T-cell (primary cell): Measurements from ENCODE around the gene IFI44L. TPM values are rescaled to one million over a fixed set of nuclear protein-coding genes. Genes with fewer than 3 reads are reported as not detected.
A peak's percentile ranks its signal among the peaks of the same experiment; 100 is the strongest.

ENCODE experiments used
- ATAC-seq, 4 experiments: fragments of 200-7000 bp in 3 of 4; fragments of 150-1000 bp in 1 of 4; cut with Tn5 transposase; replicated peaks in 1 of 4; 1 replicate in 3 of 4; 2 replicates in 1 of 4; pipeline ENCODE4 v1.10.0; 2021; ENCODE audit warnings: moderate library complexity in 3 of 4, mild to moderate bottlenecking in 2 of 4, moderate number of reproducible peaks in 1 of 4
- CTCF ChIA-PET, 2 donors: fragments of 300-600 bp; sonication (Branson Sonifier 250); formaldehyde crosslinking; loops; one replicate each; lab custom pipeline; 2022; ENCODE audit warnings: antibody characterized with exemption in 2 of 2; lab: Charles Lee
- POLR2A ChIA-PET, 2 donors: fragments of 300-600 bp; sonication (Branson Sonifier 250); formaldehyde crosslinking; loops; one replicate each; lab custom pipeline; 2022; ENCODE audit warnings: antibody characterized with exemption in 2 of 2; lab: Charles Lee
- DNase-seq, 35 experiments: peaks; one replicate each; pipeline versions ENCODE4 v3.0.0 to v3.0.0-alpha.2; 2013 to 2023
- H3K27ac ChIP-seq: one replicate; pipeline ENCODE4 v1.5.1; 2013; ENCODE audit warnings: low read length
- H3K27me3 ChIP-seq, 2 experiments: replicated peaks in 1 of 2; 1 replicate in 1 of 2; 2 replicates in 1 of 2; pipeline versions ENCODE4 v1.6.1 to v1.7.0; 2013; ENCODE audit warnings: low read length in 1 of 2, mixed read lengths in 1 of 2; ENCODE audit not compliant: control insufficient read depth in 2 of 2, insufficient read depth in 2 of 2; ENCODE audit errors: extremely low read depth in 1 of 2
- H3K36me3 ChIP-seq, 2 donors: 1 replicate in 1 of 2; 2 replicates in 1 of 2; pipeline versions ENCODE4 v1.6.1 to v1.7.0; 2013; ENCODE audit warnings: low read length in 1 of 2; ENCODE audit not compliant: control insufficient read depth in 2 of 2, insufficient read depth in 1 of 2; ENCODE audit errors: extremely low read depth in 1 of 2
- H3K4me1 ChIP-seq, 2 experiments: 1 replicate in 1 of 2; 2 replicates in 1 of 2; pipeline versions ENCODE4 v1.6.1 to v1.7.0; 2013; ENCODE audit warnings: low read length in 2 of 2, mixed read lengths in 1 of 2; ENCODE audit not compliant: insufficient read depth in 2 of 2, control insufficient read depth in 1 of 2; ENCODE audit errors: extremely low read depth in 1 of 2
- H3K4me3 ChIP-seq, 2 donors: 1 replicate in 1 of 2; 2 replicates in 1 of 2; pipeline versions ENCODE4 v1.5.1 to v1.7.0; 2013; ENCODE audit warnings: mild to moderate bottlenecking in 2 of 2, low read length in 1 of 2, moderate library complexity in 1 of 2; ENCODE audit not compliant: control insufficient read depth in 1 of 2; ENCODE audit errors: extremely low read depth in 1 of 2
- H3K9me3 ChIP-seq: 2 replicates; pipeline ENCODE4 v1.7.0; 2013
- H3K27ac Mint-ChIP-seq, 2 donors: one replicate each; pipeline ENCODE4 v1.8.0; 2020 to 2021; ENCODE audit warnings: mild to moderate bottlenecking in 2 of 2, mixed read lengths in 2 of 2
- H3K27me3 Mint-ChIP-seq, 2 donors: one replicate each; pipeline ENCODE4 v1.8.0; 2021 to 2022; ENCODE audit warnings: mixed read lengths in 2 of 2
- H3K36me3 Mint-ChIP-seq: one replicate; pipeline ENCODE4 v1.8.0; 2021; ENCODE audit warnings: mixed read lengths
- H3K4me1 Mint-ChIP-seq, 3 donors: one replicate each; pipeline ENCODE4 v1.8.0; 2020 to 2022; ENCODE audit warnings: mixed read lengths in 3 of 3, mild to moderate bottlenecking in 1 of 3
- H3K4me3 Mint-ChIP-seq, 3 donors: one replicate each; pipeline ENCODE4 v1.8.0; 2020 to 2022; ENCODE audit warnings: mild to moderate bottlenecking in 3 of 3, mixed read lengths in 3 of 3, moderate library complexity in 3 of 3
- H3K9me3 Mint-ChIP-seq, 3 donors: one replicate each; pipeline ENCODE4 v1.8.0; 2020 to 2022; ENCODE audit warnings: mixed read lengths in 3 of 3
- WGBS: methylation state at CpG from one replicate; pipeline ENCODE4 v1.1.5; 2013; ENCODE audit warnings: missing lambda C conversion rate; ENCODE audit not compliant: insufficient coverage; 5-methylcytosine and 5-hydroxymethylcytosine counted together
- total RNA-seq, 35 experiments: library from RNA in 6 of 35; stranded (reverse) in 6 of 35; fragments of 120-200 nt in 1 of 35; gene quantifications; one replicate each; pipeline versions ENCODE4 v1.2.1 to v1.2.4 and lab custom pipeline; 2013 to 2026

The IFI44L gene
- total RNA-seq, 5 donors from 2014 or later (not counting 1 experiment from before 2014, with no cell fraction given), result 4.5 to 30.4 (median 6.6) TPM

- ChIA-PET POLR2A (no interaction called here), CTCF (interaction anchor here in 1 of 2 donors (1.0 kb wide), 1 partner anchor 18 kb away, joined by 3 read pairs; no protein-coding TSS in a partner anchor)
- Histone ChIP-seq H3K4me3 (no peak overlapping the region), H3K9me3 (no peaks in the 10 kb centered on the region), H3K27me3 (no peaks in the 10 kb centered on the region), H3K4me1 (no peaks in the 10 kb centered on the region), H3K36me3 (no peaks in the 10 kb centered on the region), H3K27ac (no peak overlapping the region)
- no peak overlapping the region for H3K27ac Mint-ChIP-seq
- no peak for DNase-seq
- no peaks in the 10 kb centered on the region for H3K27me3 Mint-ChIP-seq
- no peak overlapping the region for H3K4me3 Mint-ChIP-seq
- no peaks in the 10 kb centered on the region for H3K36me3 Mint-ChIP-seq
- no peak for ATAC-seq
- H3K9me3 Mint-ChIP-seq, result peaks cover 0 to 6% (median 0%) of the 10 kb centered on the region in 3 donors
- H3K4me1 Mint-ChIP-seq, result no peaks in the 10 kb centered on the region
- no CpG with 5 or more reads among the region's 4 CpGs for WGBS
Observed at GRCh38 chr1:78599294-78599693, 21.0 kb upstream of the IFI44L start.

- Histone ChIP-seq H3K4me3 (no peak overlapping the region), H3K27ac (no peak overlapping the region), H3K4me1 (no peaks in the 10 kb centered on the region), H3K36me3 (no peaks in the 10 kb centered on the region), H3K27me3 (no peaks in the 10 kb centered on the region), H3K9me3 (no peaks in the 10 kb centered on the region)
- no peaks in the 10 kb centered on the region for H3K4me1 Mint-ChIP-seq
- POLR2A ChIA-PET, result no interaction called here
- WGBS, result no CpG with 5 or more reads among the region's 1 CpG
- no peaks in the 10 kb centered on the region for H3K36me3 Mint-ChIP-seq
- ATAC-seq (no peak), DNase-seq (no peak)
- H3K9me3 Mint-ChIP-seq, result no peaks in the 10 kb centered on the region
- H3K27me3 Mint-ChIP-seq, result peaks cover 0 to 5% of the 10 kb centered on the region in 2 donors
- CTCF ChIA-PET, result interaction anchor here in 1 of 2 donors (0.6 to 1.5 kb wide), 2 partner anchors 19 to 144 kb away, joined by 3 to 4 read pairs; partner anchors contain the start of gene IFI44L
- no peak overlapping the region for H3K4me3 Mint-ChIP-seq
- H3K27ac Mint-ChIP-seq, result no peak overlapping the region
Observed at GRCh38 chr1:78601068-78601467, 19.2 kb upstream of the IFI44L start.

- no peak for DNase-seq
- ChIA-PET POLR2A (no interaction called here), CTCF (interaction anchor here in 1 of 2 donors (0.6 to 1.4 kb wide), 4 partner anchors 8 to 73 kb away, joined by 3 to 6 read pairs (median 4); no protein-coding TSS in a partner anchor)
- no CpG with 5 or more reads among the region's 1 CpG for WGBS
- Histone ChIP-seq H3K27me3 (peaks cover 0 to 5% of the 10 kb centered on the region in 2 experiments), H3K4me1 (no peaks in the 10 kb centered on the region), H3K36me3 (no peaks in the 10 kb centered on the region), H3K27ac (no peak overlapping the region), H3K9me3 (no peaks in the 10 kb centered on the region), H3K4me3 (no peak overlapping the region)
- Mint-ChIP-seq H3K4me1 (peaks cover 0 to 6% (median 3%) of the 10 kb centered on the region in 3 donors), H3K27ac (no peak overlapping the region), H3K36me3 (no peaks in the 10 kb centered on the region), H3K9me3 (no peaks in the 10 kb centered on the region), H3K27me3 (peaks cover 0 to 8% of the 10 kb centered on the region in 2 donors), H3K4me3 (no peak overlapping the region)
- no peak for ATAC-seq
Observed at GRCh38 chr1:78603206-78603605, 17.0 kb upstream of the IFI44L start.

GRCh38 chr1:78604643-78605042 lies 15.6 kb upstream of the IFI44L start:
- Histone ChIP-seq H3K4me3 (no peak overlapping the region), H3K27me3 (peaks cover 0 to 6% of the 10 kb centered on the region in 2 experiments), H3K9me3 (no peaks in the 10 kb centered on the region), H3K36me3 (no peaks in the 10 kb centered on the region), H3K4me1 (no peaks in the 10 kb centered on the region), H3K27ac (no peak overlapping the region)
- Mint-ChIP-seq H3K27ac (no peak overlapping the region), H3K36me3 (no peaks in the 10 kb centered on the region), H3K4me3 (no peak overlapping the region), H3K9me3 (no peaks in the 10 kb centered on the region), H3K27me3 (peaks cover 0 to 12% of the 10 kb centered on the region in 2 donors), H3K4me1 (peaks cover 0 to 10% (median 3%) of the 10 kb centered on the region in 3 donors)
- CTCF ChIA-PET, result interaction anchor here in 1 of 2 donors (0.7 kb wide), 1 partner anchor 28 kb away, joined by 5 read pairs; no protein-coding TSS in a partner anchor
- ATAC-seq (no peak), DNase-seq (no peak)
- POLR2A ChIA-PET, result no interaction called here
- WGBS, result no CpG with 5 or more reads among the region's 5 CpGs

GRCh38 chr1:78606274-78606673 lies 14.0 kb upstream of the IFI44L start:
- CTCF ChIA-PET, result interaction anchor here in 1 of 2 donors (0.6 to 1.4 kb wide), 3 partner anchors 70 to 855 kb away, joined by 3 to 5 read pairs (median 3); no protein-coding TSS in a partner anchor
- DNase-seq (no peak), ATAC-seq (no peak)
- H3K4me3 ChIP-seq, result no peak overlapping the region
- H3K27ac ChIP-seq, result no peak overlapping the region
- peaks cover 0 to 6% of the 10 kb centered on the region in 2 experiments for H3K27me3 ChIP-seq
- peaks cover 0 to 10% (median 3%) of the 10 kb centered on the region in 3 donors for H3K4me1 Mint-ChIP-seq
- no peaks in the 10 kb centered on the region for H3K36me3 Mint-ChIP-seq
- H3K9me3 Mint-ChIP-seq, result no peaks in the 10 kb centered on the region
- H3K27me3 Mint-ChIP-seq, result peaks cover 0 to 16% of the 10 kb centered on the region in 2 donors
- no peak overlapping the region for H3K27ac Mint-ChIP-seq
- H3K4me3 Mint-ChIP-seq, result no peak overlapping the region
- no peaks in the 10 kb centered on the region for H3K9me3 ChIP-seq
- POLR2A ChIA-PET, result no interaction called here
- no peaks in the 10 kb centered on the region for H3K4me1 ChIP-seq
- H3K36me3 ChIP-seq, result no peaks in the 10 kb centered on the region
- 91% methylated on average over 2 of the region's 2 CpGs for WGBS

GRCh38 chr1:78607334-78607927 lies 12.8 kb upstream of the IFI44L start:
- ATAC-seq (no peak), DNase-seq (no peak)
- Mint-ChIP-seq H3K27ac (no peak overlapping the region), H3K36me3 (no peaks in the 10 kb centered on the region), H3K4me3 (peak overlapping the region in 1 of 3 donors; percentile 26), H3K4me1 (peaks cover 0 to 10% (median 3%) of the 10 kb centered on the region in 3 donors), H3K27me3 (peaks cover 0 to 16% of the 10 kb centered on the region in 2 donors), H3K9me3 (no peaks in the 10 kb centered on the region)
- H3K4me3 ChIP-seq, result no peak overlapping the region
- H3K36me3 ChIP-seq, result no peaks in the 10 kb centered on the region
- POLR2A ChIA-PET, result no interaction called here
- H3K4me1 ChIP-seq, result no peaks in the 10 kb centered on the region
- peaks cover 0 to 6% of the 10 kb centered on the region in 2 experiments for H3K27me3 ChIP-seq
- no peak overlapping the region for H3K27ac ChIP-seq
- WGBS, result 87% methylated on average over 4 of the region's 5 CpGs
- CTCF ChIA-PET, result interaction anchor here (0.6 to 1.4 kb wide), 6 partner anchors 13 to 476 kb away, joined by 3 to 6 read pairs (median 4); partner anchors contain the start of gene IFI44L (in 1 of the 2)
- H3K9me3 ChIP-seq, result no peaks in the 10 kb centered on the region
